SK-N-SH (cell line): ENCODE data around the gene RYR3. TPM values are rescaled to one million over a fixed set of nuclear protein-coding genes. Genes with fewer than 3 reads are reported as not detected.

Source experiments
- CTCF ChIA-PET: fragments of 300-600, 350-600 bp; formaldehyde crosslinking; extraction: SDS; loops from one replicate; lab custom pipeline; 2021; lab: Yijun Ruan, JAX
- POLR2A ChIA-PET: fragments of 350-600 bp; sonication (Branson Sonifier 250); formaldehyde crosslinking; extraction: SDS; loops from one replicate; lab custom pipeline; 2020; ENCODE audit warnings: antibody characterized with exemption, inconsistent platforms; lab: Yijun Ruan, JAX
- DNase-seq: peaks from one replicate; pipeline ENCODE4 v3.0.0; 2012
- H2AFZ ChIP-seq: fragments of 200-600 bp; sonication (generic); 2 replicates; pipeline ENCODE4 v1.8.1; 2016; ENCODE audit warnings: antibody characterized with exemption, mild to moderate bottlenecking, low read depth
- H3F3A ChIP-seq: fragments of 200-600 bp; sonication (generic); replicated peaks from 2 replicates; pipeline ENCODE3; 2016; ENCODE audit warnings: antibody characterized with exemption, mild to moderate bottlenecking; ENCODE audit not compliant: insufficient read depth
- H3K27ac ChIP-seq, 2 experiments: fragments of 200-500 bp in 1 of 2; fragments of 200-600 bp in 1 of 2; sonication (Bioruptor generic) in 1 of 2; sonication (generic), shearing (Covaris generic) in 1 of 2; 2 replicates each; pipeline versions ENCODE4 v1.5.1 to v1.6.1; 2014 to 2016; ENCODE audit warnings: low read depth in 2 of 2, inconsistent platforms in 1 of 2, low read length in 1 of 2, mild to moderate bottlenecking in 1 of 2, mixed read lengths in 1 of 2
- H3K27me3 ChIP-seq: fragments of 200-600 bp; sonication (generic), shearing (Covaris generic); 2 replicates; pipeline ENCODE4 v1.6.1; 2016; ENCODE audit warnings: mixed run types; ENCODE audit not compliant: insufficient read depth
- H3K36me3 ChIP-seq, 2 experiments: fragments of 200-500 bp in 1 of 2; fragments of 200-600 bp in 1 of 2; sonication (Bioruptor generic) in 1 of 2; sonication (generic) in 1 of 2; replicated peaks in 1 of 2; 2 replicates each; pipeline versions ENCODE3 to v1.5.1; 2014 to 2016; ENCODE audit warnings: low read length in 1 of 2, mild to moderate bottlenecking in 1 of 2; ENCODE audit not compliant: insufficient read depth in 2 of 2, control insufficient read depth in 1 of 2
- H3K4me1 ChIP-seq, 2 experiments: fragments of 200-500 bp in 1 of 2; fragments of 200-600 bp in 1 of 2; sonication (Bioruptor generic) in 1 of 2; sonication (generic), shearing (Covaris generic) in 1 of 2; 2 replicates each; pipeline versions ENCODE4 v1.5.1 to v1.6.1; 2014 to 2016; ENCODE audit warnings: low read depth in 1 of 2, low read length in 1 of 2, mixed run types in 1 of 2; ENCODE audit not compliant: insufficient read depth in 2 of 2, control insufficient read depth in 1 of 2
- H3K4me2 ChIP-seq: fragments of 200-600 bp; sonication (generic), shearing (Covaris generic); 2 replicates; pipeline ENCODE4 v1.6.1; 2017; ENCODE audit warnings: mixed run types
- H3K4me3 ChIP-seq, 2 experiments: fragments of 200-500 bp in 1 of 2; fragments of 200-600 bp in 1 of 2; sonication (Bioruptor generic) in 1 of 2; sonication (generic), shearing (Covaris generic) in 1 of 2; 2 replicates each; pipeline versions ENCODE4 v1.5.1 to v1.8.1; 2014 to 2016; ENCODE audit warnings: low read depth in 2 of 2, inconsistent platforms in 1 of 2, low read length in 1 of 2, mild to moderate bottlenecking in 1 of 2, mixed read lengths in 1 of 2, moderate library complexity in 1 of 2
- H3K79me2 ChIP-seq: fragments of 200-600 bp; sonication (generic); 2 replicates; pipeline ENCODE4 v1.8.1; 2017; ENCODE audit warnings: mild to moderate bottlenecking; ENCODE audit not compliant: insufficient read depth
- H3K9ac ChIP-seq: fragments of 200-600 bp; sonication (generic); 2 replicates; pipeline ENCODE4 v1.6.1; 2017; ENCODE audit warnings: mixed run types
- H3K9me2 ChIP-seq: fragments of 200-600 bp; sonication (generic); 2 replicates; pipeline ENCODE4 v1.6.1; 2017; ENCODE audit warnings: mixed run types
- H3K9me3 ChIP-seq: fragments of 200-600 bp; sonication (generic); 2 replicates; pipeline ENCODE4 v1.6.1; 2017; ENCODE audit warnings: mixed run types, mild to moderate bottlenecking, moderate library complexity
- H4K20me1 ChIP-seq: fragments of 200-600 bp; sonication (generic); 2 replicates; pipeline ENCODE4 v1.6.1; 2017; ENCODE audit warnings: mild to moderate bottlenecking, mixed run types; ENCODE audit not compliant: insufficient read depth
- CHD2 ChIP-seq: fragments of 150-350 bp; IDR thresholded peaks from 2 replicates; pipeline ENCODE4 v1.6.1; 2018; ENCODE audit warnings: low read length; ENCODE audit not compliant: partially characterized antibody
- ELF1 ChIP-seq: IDR thresholded peaks from 2 replicates; pipeline ENCODE4 v1.4.0; 2012
- FOSL2 ChIP-seq: IDR thresholded peaks from 2 replicates; pipeline ENCODE4 v1.4.0; 2012; ENCODE audit warnings: low read depth, mild to moderate bottlenecking, moderate library complexity, borderline replicate concordance
- JUND ChIP-seq: IDR thresholded peaks from 2 replicates; pipeline ENCODE4 v1.4.0; 2012
- MEF2A ChIP-seq: IDR thresholded peaks from 2 replicates; pipeline ENCODE4 v1.4.0; 2012; ENCODE audit warnings: low read depth, borderline replicate concordance
- MXI1 ChIP-seq: IDR thresholded peaks from 2 replicates; pipeline ENCODE4 v1.6.1; 2012; ENCODE audit warnings: mild to moderate bottlenecking, low read depth, low read length, improper control_type of control experiment
- NRF1 ChIP-seq: IDR thresholded peaks from 2 replicates; pipeline ENCODE4 v1.6.1; 2012; ENCODE audit warnings: low read depth, mild to moderate bottlenecking, low read length
- POLR2AphosphoS5 ChIP-seq: IDR thresholded peaks from 2 replicates; pipeline ENCODE4 v1.6.1; 2012; ENCODE audit warnings: low read depth, low read length
- RXRA ChIP-seq: IDR thresholded peaks from 2 replicates; pipeline ENCODE4 v1.4.0; 2012; ENCODE audit warnings: low read depth, mild to moderate bottlenecking, borderline replicate concordance
- TAF1 ChIP-seq: IDR thresholded peaks from 2 replicates; pipeline ENCODE4 v1.6.1; 2012; ENCODE audit warnings: low read depth, mild to moderate bottlenecking, low read length, moderate library complexity, borderline replicate concordance
- TCF12 ChIP-seq: IDR thresholded peaks from 2 replicates; pipeline ENCODE4 v1.4.0; 2012
- TEAD4 ChIP-seq: IDR thresholded peaks from 2 replicates; pipeline ENCODE4 v1.4.0; 2012; ENCODE audit warnings: mild to moderate bottlenecking, borderline replicate concordance; ENCODE audit not compliant: insufficient read depth
- USF1 ChIP-seq: IDR thresholded peaks from 2 replicates; pipeline ENCODE4 v1.4.0; 2012; ENCODE audit warnings: low read depth, borderline replicate concordance
- USF2 ChIP-seq: fragments of 150-350 bp; IDR thresholded peaks from 2 replicates; pipeline ENCODE4 v1.6.1; 2017; ENCODE audit warnings: antibody characterized with exemption, low read length, low read depth, borderline replicate concordance
- WGBS: methylation state at CpG from one replicate; pipeline ENCODE4 v1.1.6; 2017; ENCODE audit warnings: low lambda C conversion rate; 5-methylcytosine and 5-hydroxymethylcytosine counted together
- polyA plus RNA-seq, 3 experiments: library from polyadenylated mRNA; depleted of rRNA; stranded (reverse); fragments of >200 nt; gene quantifications; 2 replicates each; pipeline ENCODE4 v1.2.3, GENCODE V29; 2012
- TF ChIP-seq, protein P1 (sequence below): IDR thresholded peaks from 2 replicates; pipeline ENCODE4 v1.6.1; 2012; ENCODE audit warnings: mild to moderate bottlenecking, low read depth, low read length, moderate library complexity
- TF ChIP-seq, protein P2 (sequence below): IDR thresholded peaks from 2 replicates; pipeline ENCODE4; 2012

Gene RYR3
- polyA plus RNA-seq, 1 of the 3 experiments (the other 2 are of a cell fraction) = 0.02 TPM

GRCh38 chr15:33680336-33680735 is 369.6 kb downstream of the RYR3 start:
- TF ChIP-seq, protein P1, sequence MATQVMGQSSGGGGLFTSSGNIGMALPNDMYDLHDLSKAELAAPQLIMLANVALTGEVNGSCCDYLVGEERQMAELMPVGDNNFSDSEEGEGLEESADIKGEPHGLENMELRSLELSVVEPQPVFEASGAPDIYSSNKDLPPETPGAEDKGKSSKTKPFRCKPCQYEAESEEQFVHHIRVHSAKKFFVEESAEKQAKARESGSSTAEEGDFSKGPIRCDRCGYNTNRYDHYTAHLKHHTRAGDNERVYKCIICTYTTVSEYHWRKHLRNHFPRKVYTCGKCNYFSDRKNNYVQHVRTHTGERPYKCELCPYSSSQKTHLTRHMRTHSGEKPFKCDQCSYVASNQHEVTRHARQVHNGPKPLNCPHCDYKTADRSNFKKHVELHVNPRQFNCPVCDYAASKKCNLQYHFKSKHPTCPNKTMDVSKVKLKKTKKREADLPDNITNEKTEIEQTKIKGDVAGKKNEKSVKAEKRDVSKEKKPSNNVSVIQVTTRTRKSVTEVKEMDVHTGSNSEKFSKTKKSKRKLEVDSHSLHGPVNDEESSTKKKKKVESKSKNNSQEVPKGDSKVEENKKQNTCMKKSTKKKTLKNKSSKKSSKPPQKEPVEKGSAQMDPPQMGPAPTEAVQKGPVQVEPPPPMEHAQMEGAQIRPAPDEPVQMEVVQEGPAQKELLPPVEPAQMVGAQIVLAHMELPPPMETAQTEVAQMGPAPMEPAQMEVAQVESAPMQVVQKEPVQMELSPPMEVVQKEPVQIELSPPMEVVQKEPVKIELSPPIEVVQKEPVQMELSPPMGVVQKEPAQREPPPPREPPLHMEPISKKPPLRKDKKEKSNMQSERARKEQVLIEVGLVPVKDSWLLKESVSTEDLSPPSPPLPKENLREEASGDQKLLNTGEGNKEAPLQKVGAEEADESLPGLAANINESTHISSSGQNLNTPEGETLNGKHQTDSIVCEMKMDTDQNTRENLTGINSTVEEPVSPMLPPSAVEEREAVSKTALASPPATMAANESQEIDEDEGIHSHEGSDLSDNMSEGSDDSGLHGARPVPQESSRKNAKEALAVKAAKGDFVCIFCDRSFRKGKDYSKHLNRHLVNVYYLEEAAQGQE = no peak
- TF ChIP-seq MEF2A = no peak
- no peak for TF ChIP-seq RXRA
- TF ChIP-seq POLR2AphosphoS5 = no peak
- no peak for TF ChIP-seq TEAD4
- no peak for TF ChIP-seq USF1
- TF ChIP-seq JUND = no peak
- no peak for TF ChIP-seq CHD2
- TF ChIP-seq USF2 = no peak
- TF ChIP-seq NRF1 = no peak
- TF ChIP-seq FOSL2 = no peak
- Histone ChIP-seq H3K4me3 (no peak overlapping the region), H3K9me3 (no peaks in the 10 kb centered on the region), H3K4me1 (no peaks in the 10 kb centered on the region), H3K36me3 (no peaks in the 10 kb centered on the region), H3K9me2 (no peaks in the 10 kb centered on the region), H2AFZ (no peak overlapping the region), H3K4me2 (no peak overlapping the region), H3K27me3 (no peaks in the 10 kb centered on the region; the same call in 1 of the 2 replicates), H3K79me2 (no peaks in the 10 kb centered on the region), H3K27ac (no peak overlapping the region), H3F3A (no peaks in the 10 kb centered on the region), H3K9ac (no peak overlapping the region), H4K20me1 (no peaks in the 10 kb centered on the region)
- 31% methylated on average over 5 of the region's 5 CpGs for WGBS
- ChIA-PET CTCF (interaction anchor here (0.9 to 3.8 kb wide), 4 partner anchors 21 to 594 kb away, joined by 3 to 24 read pairs (median 11); no protein-coding TSS in a partner anchor), POLR2A (no interaction called here)
- DNase-seq = no peak

DNA sequence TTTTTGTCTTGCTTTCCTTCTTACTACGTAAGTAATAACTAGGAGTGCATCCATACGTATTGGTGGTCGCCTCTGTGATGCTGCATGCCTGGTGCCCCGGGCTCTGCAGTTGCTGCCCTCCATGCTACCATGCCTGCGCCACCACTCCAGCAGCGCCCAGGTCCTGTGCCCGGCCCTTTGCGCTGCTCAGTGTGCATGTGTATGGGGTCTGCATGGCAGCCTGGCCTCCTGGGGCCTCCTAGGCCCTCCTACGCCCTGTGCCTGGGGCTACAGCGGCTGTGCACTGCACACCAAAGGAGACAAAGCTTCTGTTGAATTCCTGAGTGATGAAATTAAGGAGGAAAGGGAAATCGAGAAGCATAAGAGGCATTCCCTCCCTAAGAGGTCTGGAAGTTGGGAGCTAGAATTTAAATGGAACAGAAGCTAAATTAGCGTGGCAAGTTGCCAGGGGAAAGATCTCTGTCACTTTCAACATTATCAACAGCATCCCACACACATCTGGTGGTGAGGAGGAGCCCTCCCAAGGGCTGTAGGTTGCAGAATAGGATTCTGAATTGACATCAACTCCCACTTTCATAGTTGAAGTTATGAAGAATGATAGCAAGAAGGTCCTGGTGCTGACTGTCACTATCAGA is 382.5 kb downstream of the RYR3 start:
- peaks cover 0 to 6% of the 10 kb centered on the region in 2 experiments; a peak in 1 of 4 replicates for H3K4me1 ChIP-seq
- DNase-seq = peak; percentile 45
- H3K36me3 ChIP-seq = no peaks in the 10 kb centered on the region
- no peak overlapping the region for H3K4me3 ChIP-seq
- H3F3A ChIP-seq = no peaks in the 10 kb centered on the region
- H3K79me2 ChIP-seq = no peaks in the 10 kb centered on the region
- no peaks in the 10 kb centered on the region for H4K20me1 ChIP-seq
- H3K27ac ChIP-seq = no peak overlapping the region
- ChIA-PET CTCF (interaction anchor here (0.6 to 5.1 kb wide), 3 partner anchors 8 to 401 kb away, joined by 3 to 27 read pairs (median 5); no protein-coding TSS in a partner anchor), POLR2A (no interaction called here)
- no peaks in the 10 kb centered on the region for H3K9me3 ChIP-seq
- H3K27me3 ChIP-seq = 0 out of 2 replicates have a peak, but pooled peaks cover 7% of the 10 kb centered on the region
- H3K4me2 ChIP-seq = no peak overlapping the region
- H3K9me2 ChIP-seq = no peaks in the 10 kb centered on the region
- WGBS = 42% methylated on average over 12 of the region's 12 CpGs
- no peak for TF ChIP-seq TCF12
- TF ChIP-seq ELF1 = no peak
- no peak for TF ChIP-seq TAF1
- no peak for TF ChIP-seq MXI1
- TF ChIP-seq NRF1 = no peak
- no peak for TF ChIP-seq RXRA
- TF ChIP-seq, protein P2, sequence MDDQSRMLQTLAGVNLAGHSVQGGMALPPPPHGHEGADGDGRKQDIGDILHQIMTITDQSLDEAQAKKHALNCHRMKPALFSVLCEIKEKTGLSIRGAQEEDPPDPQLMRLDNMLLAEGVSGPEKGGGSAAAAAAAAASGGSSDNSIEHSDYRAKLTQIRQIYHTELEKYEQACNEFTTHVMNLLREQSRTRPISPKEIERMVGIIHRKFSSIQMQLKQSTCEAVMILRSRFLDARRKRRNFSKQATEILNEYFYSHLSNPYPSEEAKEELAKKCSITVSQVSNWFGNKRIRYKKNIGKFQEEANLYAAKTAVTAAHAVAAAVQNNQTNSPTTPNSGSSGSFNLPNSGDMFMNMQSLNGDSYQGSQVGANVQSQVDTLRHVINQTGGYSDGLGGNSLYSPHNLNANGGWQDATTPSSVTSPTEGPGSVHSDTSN = no peak
- H2AFZ ChIP-seq = no peak overlapping the region
- no peak overlapping the region for H3K9ac ChIP-seq
